Fibroblast of mammary gland (primary cell): ENCODE results near the gene PRRX2.

ENCODE experiments used
- DNase-seq: peaks from one replicate; pipeline ENCODE4 v3.0.0-alpha.2; 2010; ENCODE audit warnings: low read depth
- H3K4me3 ChIP-seq: 2 replicates; pipeline ENCODE4 v1.5.1; 2011; ENCODE audit warnings: low read depth, mild to moderate bottlenecking, low read length, moderate library complexity; ENCODE audit not compliant: control insufficient read depth
- CTCF ChIP-seq: conservative IDR thresholded peaks from 2 replicates; pipeline ENCODE4 v1.5.1; 2011; ENCODE audit warnings: low read depth, low read length, inconsistent platforms; ENCODE audit not compliant: control insufficient read depth, insufficient read depth

PRRX2 gene

GRCh38 chr9:129712634-129713401, 47.4 kb downstream of the PRRX2 start:
- peak overlapping the region; percentile 6 for H3K4me3 ChIP-seq

GRCh38 chr9:129713402-129713679, 47.9 kb downstream of the PRRX2 start:
- no peak overlapping the region for H3K4me3 ChIP-seq
- DNase-seq, result no peak
- no peak for TF ChIP-seq CTCF

More at GRCh38 chr9:129712634-129713401, 47.4 kb downstream of the PRRX2 start:
- TF ChIP-seq CTCF, result no peak
- peak; percentile 94 for DNase-seq

GRCh38 chr9:129714511-129715061, 49.1 kb downstream of the PRRX2 start:
- no peak overlapping the region for H3K4me3 ChIP-seq
- DNase-seq, result peak; percentile 68
- TF ChIP-seq CTCF, result no peak

GRCh38 chr9:129716091-129716490, 50.6 kb downstream of the PRRX2 start:
- DNase-seq, result no peak
- H3K4me3 ChIP-seq, result no peak overlapping the region
- TF ChIP-seq CTCF, result no peak

- no peak for TF ChIP-seq CTCF
- no peak for DNase-seq
- no peak overlapping the region for H3K4me3 ChIP-seq
These were observed 52.5 kb downstream of the PRRX2 start for GRCh38 chr9:129717991-129718390.

- no peak overlapping the region for H3K4me3 ChIP-seq
- no peak for TF ChIP-seq CTCF
These were observed 53.2 kb downstream of the PRRX2 start for GRCh38 chr9:129718647-129719046.

More at GRCh38 chr9:129718647-129719046, 53.2 kb downstream of the PRRX2 start:
- no peak for DNase-seq
